ENCODE data around the gene PRIM2. TPM values are rescaled to one million over a fixed set of nuclear protein-coding genes. Genes with fewer than 3 reads are reported as not detected.
"Not testable (repeated sequence)": the region's sequence is repeated elsewhere in the genome, so short reads cannot be mapped to it uniquely, and the experiment has no call there.

Gene PRIM2
- total RNA-seq, 1 donor from 2014 or later: 38.0 TPM

- H3K36me3 Mint-ChIP-seq (ENCODE audit: low read depth); intact Hi-C loops (cut with micrococcal nuclease); H3K4me1 Mint-ChIP-seq (ENCODE audit: low read depth); H3K9me3 Mint-ChIP-seq; H3K27ac Mint-ChIP-seq; DNase-seq (ENCODE audit: low spot score); H3K27me3 Mint-ChIP-seq (ENCODE audit: insufficient read depth); H3K4me3 Mint-ChIP-seq: not testable (repeated sequence)
These were observed 127.4 kb downstream of the PRIM2 start for GRCh38 chr6:57444787-57445186.

GRCh38 chr6:57445379-57445778, 127.9 kb downstream of the PRIM2 start:
- H3K27me3 Mint-ChIP-seq (ENCODE audit: insufficient read depth); H3K9me3 Mint-ChIP-seq; H3K4me3 Mint-ChIP-seq; intact Hi-C loops (cut with micrococcal nuclease); H3K27ac Mint-ChIP-seq; H3K4me1 Mint-ChIP-seq (ENCODE audit: low read depth); DNase-seq (ENCODE audit: low spot score); H3K36me3 Mint-ChIP-seq (ENCODE audit: low read depth): not testable (repeated sequence)

GRCh38 chr6:57445790-57446468, 128.5 kb downstream of the PRIM2 start:
- H3K27ac Mint-ChIP-seq; H3K27me3 Mint-ChIP-seq (ENCODE audit: insufficient read depth); intact Hi-C loops (cut with micrococcal nuclease); H3K9me3 Mint-ChIP-seq; H3K36me3 Mint-ChIP-seq (ENCODE audit: low read depth); H3K4me3 Mint-ChIP-seq; DNase-seq (ENCODE audit: low spot score); H3K4me1 Mint-ChIP-seq (ENCODE audit: low read depth): not testable (repeated sequence)

GRCh38 chr6:57449496-57450066, 132.2 kb downstream of the PRIM2 start:
- DNase-seq (ENCODE audit: low spot score); H3K4me3 Mint-ChIP-seq; intact Hi-C loops (cut with micrococcal nuclease); H3K27ac Mint-ChIP-seq; H3K9me3 Mint-ChIP-seq; H3K27me3 Mint-ChIP-seq (ENCODE audit: insufficient read depth); H3K4me1 Mint-ChIP-seq (ENCODE audit: low read depth); H3K36me3 Mint-ChIP-seq (ENCODE audit: low read depth): not testable (repeated sequence)

GRCh38 chr6:57459781-57460180, 142.4 kb downstream of the PRIM2 start:
- intact Hi-C loops (cut with micrococcal nuclease); H3K27ac Mint-ChIP-seq; H3K27me3 Mint-ChIP-seq (ENCODE audit: insufficient read depth); H3K4me1 Mint-ChIP-seq (ENCODE audit: low read depth); H3K4me3 Mint-ChIP-seq; DNase-seq (ENCODE audit: low spot score); H3K36me3 Mint-ChIP-seq (ENCODE audit: low read depth); H3K9me3 Mint-ChIP-seq: not testable (repeated sequence)

GRCh38 chr6:57461022-57461421, 143.6 kb downstream of the PRIM2 start:
- H3K36me3 Mint-ChIP-seq (ENCODE audit: low read depth); H3K9me3 Mint-ChIP-seq; DNase-seq (ENCODE audit: low spot score); H3K4me1 Mint-ChIP-seq (ENCODE audit: low read depth); H3K4me3 Mint-ChIP-seq; H3K27me3 Mint-ChIP-seq (ENCODE audit: insufficient read depth); H3K27ac Mint-ChIP-seq; intact Hi-C loops (cut with micrococcal nuclease): not testable (repeated sequence)

- H3K36me3 Mint-ChIP-seq (ENCODE audit: low read depth); H3K4me3 Mint-ChIP-seq; H3K9me3 Mint-ChIP-seq; H3K27ac Mint-ChIP-seq; H3K27me3 Mint-ChIP-seq (ENCODE audit: insufficient read depth); H3K4me1 Mint-ChIP-seq (ENCODE audit: low read depth); intact Hi-C loops (cut with micrococcal nuclease); DNase-seq (ENCODE audit: low spot score): not testable (repeated sequence)
These were observed 146.4 kb downstream of the PRIM2 start for GRCh38 chr6:57463809-57464208.

- H3K27me3 Mint-ChIP-seq (ENCODE audit: insufficient read depth); H3K27ac Mint-ChIP-seq; H3K4me1 Mint-ChIP-seq (ENCODE audit: low read depth); H3K36me3 Mint-ChIP-seq (ENCODE audit: low read depth); DNase-seq (ENCODE audit: low spot score); H3K4me3 Mint-ChIP-seq; intact Hi-C loops (cut with micrococcal nuclease); H3K9me3 Mint-ChIP-seq: not testable (repeated sequence)
These were observed 148.5 kb downstream of the PRIM2 start for GRCh38 chr6:57465968-57466367.

GRCh38 chr6:57469072-57469471, 151.6 kb downstream of the PRIM2 start:
- intact Hi-C loops (cut with micrococcal nuclease): no loop called here
- no peak for DNase-seq (ENCODE audit: low spot score)
- Mint-ChIP-seq H3K4me3 (no peak overlapping the region), H3K36me3 (ENCODE audit: low read depth) (no peaks in the 10 kb centered on the region), H3K9me3 (no peaks in the 10 kb centered on the region), H3K27me3 (ENCODE audit: insufficient read depth) (no peaks in the 10 kb centered on the region), H3K4me1 (ENCODE audit: low read depth) (no peaks in the 10 kb centered on the region), H3K27ac (no peak overlapping the region)

- intact Hi-C loops (cut with micrococcal nuclease); H3K27me3 Mint-ChIP-seq (ENCODE audit: insufficient read depth); H3K36me3 Mint-ChIP-seq (ENCODE audit: low read depth); DNase-seq (ENCODE audit: low spot score); H3K27ac Mint-ChIP-seq; H3K4me1 Mint-ChIP-seq (ENCODE audit: low read depth); H3K9me3 Mint-ChIP-seq; H3K4me3 Mint-ChIP-seq: not testable (repeated sequence)
These were observed 152.7 kb downstream of the PRIM2 start for GRCh38 chr6:57470148-57470547.

- DNase-seq (ENCODE audit: low spot score); H3K4me1 Mint-ChIP-seq (ENCODE audit: low read depth); H3K27ac Mint-ChIP-seq; intact Hi-C loops (cut with micrococcal nuclease); H3K9me3 Mint-ChIP-seq; H3K27me3 Mint-ChIP-seq (ENCODE audit: insufficient read depth); H3K36me3 Mint-ChIP-seq (ENCODE audit: low read depth); H3K4me3 Mint-ChIP-seq: not testable (repeated sequence)
These were observed 154.0 kb downstream of the PRIM2 start for GRCh38 chr6:57471314-57471864.

GRCh38 chr6:57472861-57473362, 155.5 kb downstream of the PRIM2 start:
- H3K36me3 Mint-ChIP-seq (ENCODE audit: low read depth); H3K27ac Mint-ChIP-seq; H3K27me3 Mint-ChIP-seq (ENCODE audit: insufficient read depth); DNase-seq (ENCODE audit: low spot score); H3K4me1 Mint-ChIP-seq (ENCODE audit: low read depth); intact Hi-C loops (cut with micrococcal nuclease); H3K9me3 Mint-ChIP-seq; H3K4me3 Mint-ChIP-seq: not testable (repeated sequence)

- H3K4me3 Mint-ChIP-seq; H3K9me3 Mint-ChIP-seq; H3K4me1 Mint-ChIP-seq (ENCODE audit: low read depth); intact Hi-C loops (cut with micrococcal nuclease); H3K27me3 Mint-ChIP-seq (ENCODE audit: insufficient read depth); H3K36me3 Mint-ChIP-seq (ENCODE audit: low read depth); H3K27ac Mint-ChIP-seq; DNase-seq (ENCODE audit: low spot score): not testable (repeated sequence)
These were observed 157.5 kb downstream of the PRIM2 start for GRCh38 chr6:57474862-57475475.

Data from activated T-helper 1 cell treated with anti-CD3 and anti-CD28 coated beads, Interleukin-12 subunit alpha, Interleukin-12 subunit beta, Interleukin-2, Interleukin-4 antibody, amounts not matched to agents 30 ng/mL and 10 ng/mL and 1 ng/mL, durations not matched to agents 14 hours and 24 hours and 36 hours (primary cell).